Amygdala (tissue), 56 donors: ENCODE results near the gene WDR72.

Source experiments
- DNase-seq, 56 donors: peaks; one replicate each; lab custom pipeline; 2025; lab: John Stamatoyannopoulos, UW

WDR72 gene

DNA sequence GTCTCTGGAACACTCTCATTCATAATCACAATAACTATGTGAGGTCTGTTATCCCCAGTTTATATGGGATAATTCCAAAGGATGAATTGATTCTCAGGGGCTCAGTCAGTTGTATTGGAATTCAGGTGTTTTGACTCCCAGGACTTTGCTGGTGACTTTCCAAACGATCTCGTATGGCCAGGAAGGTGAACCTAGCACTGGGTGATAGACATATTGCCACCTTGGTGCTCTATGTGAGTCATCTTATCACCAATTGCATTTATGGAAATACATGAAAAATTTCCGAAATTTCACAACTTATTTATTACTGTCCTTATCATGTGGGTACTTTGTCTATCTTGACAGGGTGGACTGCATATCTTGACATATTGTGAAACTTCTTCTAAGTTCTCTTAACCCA is 287.3 kb downstream of the WDR72 start:
- DNase-seq = no peak

DNA sequence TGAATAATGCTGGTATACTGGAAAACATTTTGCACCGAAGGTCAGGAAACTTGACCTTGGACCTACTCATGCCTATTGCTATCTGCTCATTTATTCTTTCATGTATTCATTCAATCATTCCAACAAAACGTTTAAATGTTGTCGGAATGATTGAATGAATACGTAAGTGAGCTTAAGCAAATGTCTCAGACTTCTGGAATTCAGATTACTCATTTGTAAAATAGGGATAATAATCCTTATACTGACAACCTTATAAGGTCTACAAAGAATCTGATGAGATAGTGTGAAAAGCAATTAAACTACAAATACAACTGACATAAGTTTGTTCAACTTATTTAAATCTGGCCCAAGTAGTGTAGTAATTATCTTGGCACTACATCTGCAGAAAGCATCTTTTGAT is 288.7 kb downstream of the WDR72 start:
- no peak for DNase-seq

DNA sequence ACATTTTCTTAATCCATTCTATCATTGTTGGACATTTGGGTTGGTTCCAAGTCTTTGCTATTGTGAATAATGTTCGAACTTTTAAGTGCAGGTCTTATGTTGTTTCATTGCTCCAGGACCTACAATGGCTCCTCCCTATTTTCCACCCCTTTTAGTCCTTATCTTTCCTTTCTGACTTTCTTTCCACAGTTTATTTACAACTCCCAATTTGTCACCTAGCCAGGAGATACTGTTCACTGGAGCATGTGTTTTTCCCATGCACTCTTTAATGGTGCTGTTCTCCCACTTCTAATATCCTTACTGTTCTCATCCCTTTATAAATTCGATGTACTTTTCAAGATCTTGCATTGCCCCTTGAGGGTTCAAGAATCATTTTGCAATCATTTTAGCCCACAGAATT is 290.0 kb downstream of the WDR72 start:
- DNase-seq = no peak
